NCI-H128 (cell line): ENCODE measurements around the gene LHFPL3.

Source experiments
- DNase-seq: peaks from one replicate; lab custom pipeline; 2025; ENCODE audit not compliant: unreplicated experiment; lab: John Stamatoyannopoulos, UW

Gene LHFPL3

GRCh38 chr7:104883718-104884452 is 555.5 kb downstream of the LHFPL3 start:
- no peak for DNase-seq

GRCh38 chr7:104886651-104887050 is 558.2 kb downstream of the LHFPL3 start:
- no peak for DNase-seq

GRCh38 chr7:104890216-104890615 is 561.8 kb downstream of the LHFPL3 start:
- no peak for DNase-seq

- DNase-seq = no peak
Measured at GRCh38 chr7:104891949-104892348, 563.5 kb downstream of the LHFPL3 start.

GRCh38 chr7:104894314-104894713 is 565.9 kb downstream of the LHFPL3 start:
- DNase-seq = no peak

GRCh38 chr7:104894726-104895521 is 566.5 kb downstream of the LHFPL3 start:
- no peak for DNase-seq

GRCh38 chr7:104895522-104896236 is 567.3 kb downstream of the LHFPL3 start:
- DNase-seq = no peak

GRCh38 chr7:104898434-104898833 is 570.0 kb downstream of the LHFPL3 start:
- no peak for DNase-seq

- no peak for DNase-seq
Measured at GRCh38 chr7:104900525-104901239, 572.3 kb downstream of the LHFPL3 start.

- no peak for DNase-seq
Measured at GRCh38 chr7:104901240-104901619, 572.8 kb downstream of the LHFPL3 start.

- no peak for DNase-seq
Measured at GRCh38 chr7:104902183-104902582, 573.8 kb downstream of the LHFPL3 start.

- DNase-seq = no peak
Measured at GRCh38 chr7:104903044-104903443, 574.6 kb downstream of the LHFPL3 start.

- DNase-seq = no peak
Measured at GRCh38 chr7:104903846-104904245, 575.4 kb downstream of the LHFPL3 start.

- DNase-seq = no peak
Measured at GRCh38 chr7:104906032-104906431, 577.6 kb downstream of the LHFPL3 start.

GRCh38 chr7:104906556-104906955 is 578.2 kb downstream of the LHFPL3 start:
- no peak for DNase-seq

- no peak for DNase-seq
Measured at GRCh38 chr7:104908636-104909035, 580.2 kb downstream of the LHFPL3 start.

- DNase-seq = no peak
Measured at GRCh38 chr7:104909096-104909495, 580.7 kb downstream of the LHFPL3 start.

- DNase-seq = no peak
Measured at GRCh38 chr7:104914421-104914820, 586.0 kb downstream of the LHFPL3 start.

- DNase-seq = no peak
Measured at GRCh38 chr7:104921596-104921995, 593.2 kb downstream of the LHFPL3 start.

- DNase-seq = no peak
Measured at GRCh38 chr7:104922182-104923009, 594.0 kb downstream of the LHFPL3 start.
